GM18867 (cell line): Measurements from ENCODE around the gene DDX47.
"Not testable (repeated sequence)": the region's sequence is repeated elsewhere in the genome, so short reads cannot be mapped to it uniquely, and the experiment has no call there.

Experiments used
- ATAC-seq: cut with Tn5 transposase; IDR thresholded peaks from one replicate; pipeline ENCODE4 v1.9.1; 2021; ENCODE audit warnings: mild to moderate bottlenecking, moderate library complexity; ENCODE audit not compliant: unreplicated experiment

The DDX47 gene

DNA sequence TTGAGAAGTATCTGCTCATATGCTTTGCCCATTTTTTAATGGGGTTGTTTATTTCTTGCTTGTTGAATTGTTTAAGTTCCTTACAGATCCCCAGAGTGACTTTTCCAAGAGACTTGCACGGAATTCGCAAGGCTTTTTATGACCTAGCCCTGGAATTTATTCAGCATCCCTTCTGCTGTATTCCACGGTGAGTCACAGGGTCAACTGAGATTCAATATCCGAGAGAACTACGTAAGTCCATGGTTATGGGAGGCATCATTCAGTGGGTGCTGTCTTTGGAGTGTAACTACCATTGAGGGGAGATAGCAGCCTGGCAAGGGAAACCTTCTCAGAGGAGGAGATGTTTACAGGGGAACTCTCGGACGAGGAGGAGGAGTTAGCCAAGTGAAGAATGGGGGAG, 57.3 kb downstream of the DDX47 start:
- no peak for ATAC-seq

DNA sequence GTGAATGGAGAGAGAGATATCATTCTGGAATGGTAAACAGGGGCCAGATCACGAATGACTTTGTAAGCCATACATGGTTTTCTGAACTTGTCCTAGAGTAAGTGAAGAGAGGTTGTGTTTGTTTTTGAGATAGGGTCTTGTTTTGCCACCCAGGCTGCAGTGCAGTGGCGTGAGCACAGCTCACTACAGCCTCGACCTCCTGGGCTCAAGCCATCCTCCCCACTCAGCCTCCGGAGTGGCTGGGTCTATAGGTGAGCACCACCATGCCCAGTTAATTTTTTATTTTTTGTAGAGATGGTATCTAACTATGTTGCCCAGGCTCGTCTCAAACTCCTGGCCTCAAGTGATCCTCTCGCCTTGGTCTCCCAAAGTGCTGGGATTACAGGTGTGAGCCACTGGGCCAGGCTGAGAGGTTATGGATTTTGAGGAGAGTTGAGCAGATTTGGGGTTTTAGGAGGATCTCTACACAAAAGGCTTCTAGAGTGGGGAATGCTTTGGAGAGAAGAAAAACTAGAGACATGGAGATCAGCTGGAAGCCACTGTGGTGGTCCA, 58.5 kb downstream of the DDX47 start:
- ATAC-seq, result no peak

DNA sequence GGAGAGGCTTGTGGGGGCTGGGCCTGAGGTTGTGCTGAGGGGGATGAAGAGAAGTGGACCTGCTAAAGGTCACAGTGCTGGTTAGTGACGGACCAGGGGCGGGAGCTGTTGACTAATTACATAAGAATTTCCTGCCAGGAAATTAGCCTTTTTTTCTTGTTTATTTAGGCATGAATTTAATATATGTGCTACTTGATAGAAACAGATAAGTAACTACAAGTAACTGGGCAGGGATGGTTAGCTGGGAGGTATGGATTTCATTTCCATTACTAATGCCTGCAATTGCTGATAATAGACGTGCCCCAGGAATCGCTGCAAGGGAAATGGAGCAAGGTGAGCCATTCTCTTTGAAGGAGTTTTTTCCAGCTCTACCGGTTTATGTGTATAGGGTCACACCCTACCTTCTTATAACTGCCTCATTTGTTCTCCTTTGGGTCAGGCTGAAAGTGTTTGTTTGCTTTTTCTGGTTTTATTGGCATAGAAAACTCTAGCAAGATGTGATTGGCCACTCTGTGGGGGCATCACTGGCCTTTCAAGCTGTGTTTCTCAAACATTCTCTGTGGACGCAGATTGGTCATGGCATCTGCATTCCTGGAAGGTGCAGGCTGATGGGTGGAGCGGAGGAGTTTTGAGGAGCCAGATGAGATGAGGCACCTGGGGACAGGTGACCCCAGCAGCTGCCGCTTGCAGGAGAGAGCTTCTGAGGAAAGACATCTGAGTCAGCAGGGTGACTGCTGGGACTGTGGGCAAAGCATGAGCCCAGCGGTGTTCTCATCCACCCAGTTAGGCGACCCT, 59.2 kb downstream of the DDX47 start:
- no peak for ATAC-seq

DNA sequence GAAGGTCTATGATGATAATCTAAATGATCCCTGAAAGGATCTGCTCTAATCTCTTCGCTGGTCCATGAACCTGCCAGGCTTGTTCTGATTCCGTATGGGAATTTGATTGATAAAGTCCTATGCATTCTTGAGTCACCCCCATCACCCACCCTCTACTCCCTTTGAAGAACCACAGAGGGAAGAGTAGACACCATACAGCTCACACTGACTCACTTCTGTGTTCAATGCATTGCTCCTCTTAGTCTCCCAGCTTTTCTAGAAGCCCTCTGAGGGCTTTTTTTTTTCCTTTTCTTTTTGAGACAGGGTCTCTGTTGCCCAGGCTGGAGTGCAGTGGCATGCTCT, 59.8 kb downstream of the DDX47 start:
- no peak for ATAC-seq

DNA sequence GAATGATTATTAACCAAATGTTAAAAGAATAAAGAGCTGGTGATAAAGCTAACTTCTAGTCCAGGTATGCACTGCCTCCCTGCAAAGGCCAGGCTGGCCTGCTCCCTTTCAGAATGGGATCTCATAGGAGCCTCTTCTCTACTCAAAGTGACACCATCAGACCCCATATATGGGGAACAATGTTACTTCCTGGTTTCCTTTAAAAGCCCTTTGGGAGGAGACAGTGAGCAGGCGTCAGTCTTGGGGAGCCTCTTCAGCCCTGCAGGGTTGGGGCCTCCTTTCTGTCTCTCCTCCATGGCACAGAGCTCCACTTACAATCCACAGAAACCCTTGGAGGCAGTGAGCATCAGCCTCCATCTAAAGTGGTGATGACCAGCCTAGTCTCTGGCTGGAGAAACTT, 60.9 kb downstream of the DDX47 start:
- ATAC-seq, result no peak

DNA sequence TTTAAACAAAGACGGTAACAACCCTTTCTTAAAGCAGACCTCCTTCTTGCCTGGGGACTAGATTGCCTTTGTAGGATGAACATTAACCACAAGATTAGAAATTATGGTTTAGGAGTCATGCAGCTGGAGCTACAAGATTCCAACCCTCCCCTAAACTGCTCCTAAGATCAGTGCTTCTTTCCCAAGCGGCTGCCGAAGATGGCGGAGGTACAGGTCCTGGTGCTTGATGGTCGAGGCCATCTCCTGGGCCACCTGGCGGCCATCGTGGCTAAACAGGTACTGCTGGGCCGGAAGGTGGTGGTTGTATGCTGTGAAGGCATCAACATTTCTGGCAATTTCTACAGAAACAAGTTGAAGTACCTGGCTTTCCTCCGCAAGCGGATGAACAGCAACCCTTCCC, 62.2 kb downstream of the DDX47 start:
- not testable (repeated sequence) for ATAC-seq

DNA sequence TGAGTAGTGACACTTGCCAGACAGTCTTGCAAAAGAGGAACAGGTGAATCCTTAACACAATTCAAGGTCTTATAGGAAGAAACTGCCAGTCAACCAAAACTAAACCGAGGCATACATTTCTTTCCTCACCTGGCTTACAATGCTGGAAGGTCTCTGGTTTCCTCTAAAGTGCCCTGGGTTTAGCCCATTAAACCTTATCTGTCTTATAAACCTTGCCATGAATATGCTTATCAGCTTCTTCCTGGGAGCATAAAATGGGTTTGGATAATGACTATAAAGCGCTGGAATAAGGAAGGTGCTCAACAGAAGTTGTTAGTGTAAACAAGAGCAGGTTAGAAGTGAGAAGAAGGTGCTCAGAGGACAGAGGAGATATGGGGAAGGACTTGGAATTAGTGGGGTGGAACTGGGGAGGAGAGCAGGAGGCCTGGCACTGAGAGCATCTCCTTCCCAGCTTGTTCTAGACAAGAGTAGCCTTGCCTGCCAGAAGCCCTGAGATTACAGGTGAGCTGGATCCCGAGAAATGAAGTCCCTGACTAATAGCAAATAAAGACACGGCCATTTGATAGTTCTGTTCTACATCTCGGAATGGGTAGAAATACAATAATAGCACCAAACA, 64.1 kb downstream of the DDX47 start:
- no peak for ATAC-seq

DNA sequence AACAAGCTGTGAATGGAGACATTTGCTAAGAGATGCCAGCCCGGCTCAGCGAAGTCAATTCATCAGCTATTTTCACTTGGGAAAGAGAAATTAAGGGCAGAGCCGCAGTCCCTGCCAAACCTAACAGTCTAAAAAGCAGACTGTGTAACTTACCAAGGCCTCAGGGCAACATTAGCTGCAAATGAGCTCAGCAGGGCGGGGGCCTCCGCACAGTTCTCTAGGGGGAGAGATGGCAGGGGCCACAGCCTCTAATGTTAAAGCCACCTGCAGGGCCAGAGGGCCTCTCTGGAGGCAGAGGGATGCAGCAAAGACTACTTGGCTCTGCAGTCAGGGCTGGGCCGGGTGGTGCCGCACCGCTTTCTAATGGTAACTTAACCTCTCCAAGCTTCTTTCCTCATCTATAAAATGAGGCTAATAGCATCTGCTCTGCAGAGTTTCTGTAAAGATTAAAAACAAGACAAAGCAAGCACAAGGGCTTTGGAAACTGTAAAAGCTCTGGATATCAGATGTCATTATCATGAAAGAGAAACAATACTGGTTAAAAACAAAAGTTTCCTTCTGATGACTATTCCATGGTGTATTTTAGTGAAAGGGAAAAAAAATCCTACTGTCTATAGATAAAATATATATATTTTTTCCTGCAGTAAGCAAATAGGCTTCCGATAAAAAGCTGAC, 64.8 kb downstream of the DDX47 start:
- no peak for ATAC-seq
